Muscle of leg (tissue), 11 donors: ENCODE measurements around the gene LUZP2. TPM values are rescaled to one million over a fixed set of nuclear protein-coding genes. Genes with fewer than 3 reads are reported as not detected.
A peak's percentile ranks its signal among the peaks of the same experiment; 100 is the strongest.

Experiments used
- DNase-seq: peaks from one replicate; pipeline ENCODE4 v3.0.0; 2013
- H3K27ac ChIP-seq: one replicate; pipeline ENCODE4 v1.5.1; 2013; ENCODE audit warnings: mild to moderate bottlenecking, low read length, control low read depth
- H3K27me3 ChIP-seq: one replicate; pipeline ENCODE4 v1.6.1; 2013; ENCODE audit warnings: low read length; ENCODE audit not compliant: control insufficient read depth, insufficient read depth
- H3K36me3 ChIP-seq: one replicate; pipeline ENCODE4 v1.6.1; 2013; ENCODE audit warnings: low read length; ENCODE audit not compliant: control insufficient read depth, insufficient read depth
- H3K4me1 ChIP-seq: one replicate; pipeline ENCODE4 v1.6.1; 2013; ENCODE audit warnings: low read length; ENCODE audit not compliant: control insufficient read depth, insufficient read depth
- H3K4me3 ChIP-seq: one replicate; pipeline ENCODE4 v1.5.1; 2013; ENCODE audit warnings: low read length, control low read depth
- H3K9me3 ChIP-seq: replicated peaks from 2 replicates; pipeline ENCODE4 v1.6.1; 2013; ENCODE audit warnings: low read depth, low read length; ENCODE audit not compliant: control insufficient read depth
- WGBS: methylation state at CpG from one replicate; pipeline ENCODE4 v1.1.5; 2013; ENCODE audit warnings: missing lambda C conversion rate; ENCODE audit not compliant: insufficient coverage; 5-methylcytosine and 5-hydroxymethylcytosine counted together
- polyA plus RNA-seq, 8 donors: library from polyadenylated mRNA; unstranded; fragments of 120-200 nt; gene quantifications; one replicate each; pipeline versions ENCODE4 v1.2.1 to v1.2.3, GENCODE V29; 2013; ENCODE audit warnings: inconsistent platforms in 1 of 8, low replicate concordance in 1 of 8; ENCODE audit not compliant: insufficient read length in 8 of 8, insufficient read depth in 1 of 8
- total RNA-seq: library from RNA; stranded (reverse); fragments of 120-200 nt; gene quantifications from one replicate; pipeline ENCODE4 v1.2.4, GENCODE V29; 2013

The LUZP2 gene
- total and polyA plus RNA-seq, 9 donors: 0.40 to 3.6 (median 1.7) TPM

GRCh38 chr11:24556693-24557092, 59.8 kb downstream of the LUZP2 start:
- WGBS: 37% methylated on average over 3 of the region's 3 CpGs
- Histone ChIP-seq H3K4me1 (no peaks in the 10 kb centered on the region), H3K36me3 (no peaks in the 10 kb centered on the region), H3K9me3 (no peaks in the 10 kb centered on the region), H3K27ac (no peak overlapping the region), H3K27me3 (no peaks in the 10 kb centered on the region), H3K4me3 (no peak overlapping the region)
- no peak for DNase-seq

GRCh38 chr11:24559315-24559714, 62.5 kb downstream of the LUZP2 start:
- H3K36me3 ChIP-seq: no peaks in the 10 kb centered on the region
- H3K27me3 ChIP-seq: no peaks in the 10 kb centered on the region
- H3K27ac ChIP-seq: no peak overlapping the region
- H3K4me1 ChIP-seq: no peaks in the 10 kb centered on the region
- no peak overlapping the region for H3K4me3 ChIP-seq
- no peaks in the 10 kb centered on the region for H3K9me3 ChIP-seq
- DNase-seq: no peak

- no peaks in the 10 kb centered on the region for H3K36me3 ChIP-seq
- WGBS: no CpG with 5 or more reads among the region's 4 CpGs
- no peak for DNase-seq
Measured at GRCh38 chr11:24560324-24560723, 63.5 kb downstream of the LUZP2 start.

GRCh38 chr11:24567380-24567779, 70.5 kb downstream of the LUZP2 start:
- H3K27me3 ChIP-seq: no peaks in the 10 kb centered on the region
- H3K27ac ChIP-seq: no peak overlapping the region
- no peaks in the 10 kb centered on the region for H3K9me3 ChIP-seq
- no peaks in the 10 kb centered on the region for H3K36me3 ChIP-seq
- no peak overlapping the region for H3K4me3 ChIP-seq
- H3K4me1 ChIP-seq: no peaks in the 10 kb centered on the region
- no peak for DNase-seq

More at GRCh38 chr11:24560324-24560723, 63.5 kb downstream of the LUZP2 start:
- Histone ChIP-seq H3K4me1 (no peaks in the 10 kb centered on the region), H3K27ac (no peak overlapping the region), H3K27me3 (no peaks in the 10 kb centered on the region), H3K4me3 (no peak overlapping the region), H3K9me3 (no peaks in the 10 kb centered on the region)

GRCh38 chr11:24572376-24572775, 75.5 kb downstream of the LUZP2 start:
- H3K4me1 ChIP-seq: no peaks in the 10 kb centered on the region
- no peak overlapping the region for H3K4me3 ChIP-seq
- no peaks in the 10 kb centered on the region for H3K36me3 ChIP-seq
- no CpG with 5 or more reads among the region's 1 CpG for WGBS
- DNase-seq: no peak
- H3K9me3 ChIP-seq: no peaks in the 10 kb centered on the region
- H3K27ac ChIP-seq: no peak overlapping the region
- H3K27me3 ChIP-seq: no peaks in the 10 kb centered on the region

- no CpG with 5 or more reads among the region's 1 CpG for WGBS
- no peak overlapping the region for H3K4me3 ChIP-seq
- no peaks in the 10 kb centered on the region for H3K36me3 ChIP-seq
- H3K9me3 ChIP-seq: no peaks in the 10 kb centered on the region
- DNase-seq: no peak
- no peaks in the 10 kb centered on the region for H3K27me3 ChIP-seq
- H3K27ac ChIP-seq: no peak overlapping the region
- no peaks in the 10 kb centered on the region for H3K4me1 ChIP-seq
Measured at GRCh38 chr11:24574461-24574860, 77.6 kb downstream of the LUZP2 start.

GRCh38 chr11:24575392-24575791, 78.5 kb downstream of the LUZP2 start:
- Histone ChIP-seq H3K4me1 (no peaks in the 10 kb centered on the region), H3K36me3 (no peaks in the 10 kb centered on the region), H3K4me3 (no peak overlapping the region), H3K9me3 (no peaks in the 10 kb centered on the region), H3K27ac (no peak overlapping the region), H3K27me3 (no peaks in the 10 kb centered on the region)
- peak; percentile 11 for DNase-seq
- WGBS: 100% methylated on average over 1 of the region's 2 CpGs

GRCh38 chr11:24585192-24585591, 88.3 kb downstream of the LUZP2 start:
- no CpG with 5 or more reads among the region's 1 CpG for WGBS
- H3K27me3 ChIP-seq: no peaks in the 10 kb centered on the region
- no peaks in the 10 kb centered on the region for H3K36me3 ChIP-seq
- H3K27ac ChIP-seq: no peak overlapping the region
- H3K4me3 ChIP-seq: no peak overlapping the region
- no peaks in the 10 kb centered on the region for H3K9me3 ChIP-seq
- no peak for DNase-seq
- no peaks in the 10 kb centered on the region for H3K4me1 ChIP-seq

GRCh38 chr11:24587635-24588034, 90.8 kb downstream of the LUZP2 start:
- DNase-seq: no peak
- H3K4me3 ChIP-seq: no peak overlapping the region

GRCh38 chr11:24588081-24588480, 91.2 kb downstream of the LUZP2 start:
- H3K36me3 ChIP-seq: no peaks in the 10 kb centered on the region
- no peak overlapping the region for H3K27ac ChIP-seq
- no peak for DNase-seq
- H3K4me3 ChIP-seq: no peak overlapping the region
- 83% methylated on average over 2 of the region's 3 CpGs for WGBS
- H3K4me1 ChIP-seq: no peaks in the 10 kb centered on the region
- H3K27me3 ChIP-seq: no peaks in the 10 kb centered on the region
- H3K9me3 ChIP-seq: no peaks in the 10 kb centered on the region

More at GRCh38 chr11:24587635-24588034, 90.8 kb downstream of the LUZP2 start:
- Histone ChIP-seq H3K36me3 (no peaks in the 10 kb centered on the region), H3K27ac (no peak overlapping the region), H3K27me3 (no peaks in the 10 kb centered on the region), H3K4me1 (no peaks in the 10 kb centered on the region), H3K9me3 (no peaks in the 10 kb centered on the region)

GRCh38 chr11:24589064-24589463, 92.2 kb downstream of the LUZP2 start:
- DNase-seq: no peak
- no CpG with 5 or more reads among the region's 1 CpG for WGBS
- Histone ChIP-seq H3K9me3 (no peaks in the 10 kb centered on the region), H3K27me3 (no peaks in the 10 kb centered on the region), H3K4me3 (no peak overlapping the region), H3K27ac (no peak overlapping the region), H3K36me3 (no peaks in the 10 kb centered on the region), H3K4me1 (no peaks in the 10 kb centered on the region)
